Activated effector memory CD4-positive, alpha-beta T cell treated with Interleukin-2 at 50 U/mL for 16 hours (primary cell): ENCODE results near the gene ZNF701.
"Not testable (repeated sequence)": the region's sequence is repeated elsewhere in the genome, so short reads cannot be mapped to it uniquely, and the experiment has no call there.

ENCODE experiments used
- DNase-seq: peaks from one replicate; pipeline ENCODE4 v3.0.0-alpha.2; 2020

The ZNF701 gene

GRCh38 chr19:52570000-52570861, at the start of gene ZNF701:
Gene ZNF701, plus strand, starts transcription at chr19:52570287. Its CDS starts 3,861 bp downstream, at chr19:52574148.
- peak; percentile 94 for DNase-seq

GRCh38 chr19:52522551-52522950, 47.5 kb upstream of the ZNF701 start:
- DNase-seq = no peak

GRCh38 chr19:52524086-52524485, 46.0 kb upstream of the ZNF701 start:
- DNase-seq = no peak

- peak; percentile 96 for DNase-seq
Measured at GRCh38 chr19:52527134-52527955, 42.7 kb upstream of the ZNF701 start, which contains the start of gene ZNF808. Gene ZNF808, plus strand, starts transcription at chr19:52527668. Its CDS starts 15,617 bp downstream, at chr19:52543285.

- DNase-seq = no peak
Measured at GRCh38 chr19:52527956-52528351, 42.1 kb upstream of the ZNF701 start.

GRCh38 chr19:52532480-52532879, 37.6 kb upstream of the ZNF701 start:
- DNase-seq = no peak

GRCh38 chr19:52533901-52534300, 36.2 kb upstream of the ZNF701 start:
- DNase-seq = no peak

- DNase-seq = not testable (repeated sequence)
Measured at GRCh38 chr19:52535385-52535770, 34.7 kb upstream of the ZNF701 start.

- peak; percentile 83 for DNase-seq
Measured at GRCh38 chr19:52535771-52536447, 34.2 kb upstream of the ZNF701 start.

- DNase-seq = peak; percentile 42
Measured at GRCh38 chr19:52536448-52536800, 33.7 kb upstream of the ZNF701 start.

GRCh38 chr19:52538815-52539214, 31.3 kb upstream of the ZNF701 start:
- not testable (repeated sequence) for DNase-seq

- not testable (repeated sequence) for DNase-seq
Measured at GRCh38 chr19:52541176-52541575, 28.9 kb upstream of the ZNF701 start.

GRCh38 chr19:52541608-52542007, 28.5 kb upstream of the ZNF701 start:
- no peak for DNase-seq

- not testable (repeated sequence) for DNase-seq
Measured at GRCh38 chr19:52542541-52542940, 27.5 kb upstream of the ZNF701 start.

GRCh38 chr19:52542984-52543664, 27.0 kb upstream of the ZNF701 start:
- DNase-seq = peak; percentile 2

GRCh38 chr19:52554216-52554971, 15.7 kb upstream of the ZNF701 start:
- DNase-seq = no peak

GRCh38 chr19:52557231-52557995, 12.7 kb upstream of the ZNF701 start:
- no peak for DNase-seq

- DNase-seq = not testable (repeated sequence)
Measured at GRCh38 chr19:52558732-52559445, 11.2 kb upstream of the ZNF701 start.

- DNase-seq = not testable (repeated sequence)
Measured at GRCh38 chr19:52561611-52562010, 8.5 kb upstream of the ZNF701 start.

- no peak for DNase-seq
Measured at GRCh38 chr19:52566121-52566520, 4.0 kb upstream of the ZNF701 start.
